HEK293T (cell line): ENCODE data around the gene ASXL1.

Experiments
- BHLHE40 ChIP-seq: fragments of 450-650 bp; IDR thresholded peaks from 2 replicates; pipeline ENCODE4 v1.6.1; 2016; ENCODE audit warnings: mild to moderate bottlenecking, moderate library complexity, borderline replicate concordance
- ELF4 ChIP-seq: fragments of 450-650 bp; IDR thresholded peaks from 2 replicates; pipeline ENCODE4 v1.6.1; 2017; ENCODE audit warnings: antibody characterized with exemption
- FOXA1 ChIP-seq: fragments of 450-650 bp; IDR thresholded peaks from 2 replicates; pipeline ENCODE4 v1.6.1; 2016; ENCODE audit warnings: mild to moderate bottlenecking
- FOXK2 ChIP-seq: fragments of 450-650 bp; IDR thresholded peaks from 2 replicates; pipeline ENCODE4 v1.6.1; 2016; ENCODE audit warnings: mild to moderate bottlenecking
- FOXM1 ChIP-seq: fragments of 450-650 bp; IDR thresholded peaks from 2 replicates; pipeline ENCODE4 v1.6.1; 2017; ENCODE audit warnings: mild to moderate bottlenecking, borderline replicate concordance
- L3MBTL2 ChIP-seq: fragments of 450-650 bp; conservative IDR thresholded peaks from 2 replicates; pipeline ENCODE4 v1.6.1; 2016; ENCODE audit warnings: mild to moderate bottlenecking
- LEF1 ChIP-seq: fragments of 450-650 bp; IDR thresholded peaks from 2 replicates; pipeline ENCODE4 v1.6.1; 2017; ENCODE audit warnings: mild to moderate bottlenecking, borderline replicate concordance
- NFRKB ChIP-seq: fragments of 450-650 bp; IDR thresholded peaks from 2 replicates; pipeline ENCODE4 v1.6.1; 2016; ENCODE audit warnings: mild to moderate bottlenecking, moderate library complexity
- SP1 ChIP-seq: fragments of 450-650 bp; IDR thresholded peaks from 2 replicates; pipeline ENCODE4 v1.6.1; 2017
- SUZ12 ChIP-seq: fragments of 450-650 bp; IDR thresholded peaks from 2 replicates; pipeline ENCODE4 v1.6.1; 2016; ENCODE audit warnings: mild to moderate bottlenecking
- TARDBP ChIP-seq: fragments of 450-650 bp; IDR thresholded peaks from 2 replicates; pipeline ENCODE4 v1.6.1; 2016
- ZNF384 ChIP-seq: fragments of 450-650 bp; IDR thresholded peaks from 2 replicates; pipeline ENCODE4 v1.6.1; 2016
- TF ChIP-seq, protein P1 (sequence below): fragments of 450-650 bp; IDR thresholded peaks from 2 replicates; pipeline ENCODE4 v1.6.1; 2016

DNA sequence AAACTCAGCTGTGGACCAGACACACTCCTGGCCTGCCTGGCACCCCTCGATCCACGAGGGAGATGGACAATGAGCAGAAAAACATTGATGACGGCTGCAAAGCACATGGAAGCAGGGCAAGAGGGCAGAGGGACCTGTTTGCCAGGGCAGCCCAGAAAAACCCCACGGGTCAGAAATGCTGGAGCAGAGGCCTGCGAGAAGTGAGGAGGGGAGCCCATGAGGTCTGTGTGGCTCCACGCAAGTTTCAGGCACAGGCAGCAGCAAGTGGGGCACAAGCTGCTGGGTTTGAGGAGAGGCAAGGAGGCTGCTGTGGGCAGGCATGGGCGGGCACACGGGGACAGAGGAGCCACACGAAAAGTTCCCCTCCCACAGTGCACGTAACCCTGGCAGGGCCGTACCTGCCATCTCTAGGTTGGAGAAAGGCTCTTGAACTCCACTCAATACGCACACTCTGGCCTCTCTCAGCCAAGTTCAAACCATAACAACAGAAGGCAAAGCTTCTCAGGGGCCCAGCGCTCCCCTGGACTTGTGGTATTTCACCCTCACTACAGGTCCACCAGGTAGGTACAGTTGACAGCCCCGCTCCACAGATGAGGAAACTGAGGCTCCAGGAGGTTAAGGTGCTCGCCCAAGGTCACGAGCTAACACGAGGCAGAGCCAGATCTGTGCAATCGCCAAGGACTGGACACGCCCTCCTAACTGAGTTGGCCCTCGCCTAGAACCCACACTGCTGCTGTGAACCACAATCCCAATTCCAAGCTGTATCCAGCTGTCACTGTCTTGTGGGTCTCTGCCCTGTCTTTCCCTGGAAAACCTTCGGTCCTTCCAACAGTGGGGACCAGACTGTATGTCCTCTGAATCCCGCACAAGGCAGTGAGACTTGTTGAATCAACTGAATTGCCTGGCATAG, 118.8 kb downstream of the ASXL1 start:
- TF ChIP-seq SUZ12 = no peak
- TF ChIP-seq FOXA1 = no peak
- no peak for TF ChIP-seq LEF1
- no peak for TF ChIP-seq SP1
- no peak for TF ChIP-seq ELF4
- TF ChIP-seq FOXM1 = no peak
- no peak for TF ChIP-seq FOXK2
- TF ChIP-seq, protein P1, sequence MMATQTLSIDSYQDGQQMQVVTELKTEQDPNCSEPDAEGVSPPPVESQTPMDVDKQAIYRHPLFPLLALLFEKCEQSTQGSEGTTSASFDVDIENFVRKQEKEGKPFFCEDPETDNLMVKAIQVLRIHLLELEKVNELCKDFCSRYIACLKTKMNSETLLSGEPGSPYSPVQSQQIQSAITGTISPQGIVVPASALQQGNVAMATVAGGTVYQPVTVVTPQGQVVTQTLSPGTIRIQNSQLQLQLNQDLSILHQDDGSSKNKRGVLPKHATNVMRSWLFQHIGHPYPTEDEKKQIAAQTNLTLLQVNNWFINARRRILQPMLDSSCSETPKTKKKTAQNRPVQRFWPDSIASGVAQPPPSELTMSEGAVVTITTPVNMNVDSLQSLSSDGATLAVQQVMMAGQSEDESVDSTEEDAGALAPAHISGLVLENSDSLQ = no peak
- no peak for TF ChIP-seq L3MBTL2
- no peak for TF ChIP-seq TARDBP
- TF ChIP-seq ZNF384 = no peak
- no peak for TF ChIP-seq BHLHE40
- TF ChIP-seq NFRKB = no peak
